AG09309 (cell line): ENCODE data around the gene MYT1.

ENCODE experiments used
- DNase-seq: peaks from one replicate; pipeline ENCODE4 v3.0.0-alpha.2; 2010; ENCODE audit warnings: low read depth
- H3K4me3 ChIP-seq: 2 replicates; pipeline ENCODE4 v1.5.1; 2011; ENCODE audit warnings: mild to moderate bottlenecking, low read depth, low read length, moderate library complexity; ENCODE audit not compliant: control insufficient read depth
- TF ChIP-seq, protein P1 (sequence below): IDR thresholded peaks from 2 replicates; pipeline ENCODE4 v1.5.1; 2011; ENCODE audit warnings: mild to moderate bottlenecking, low read depth, low read length, inconsistent platforms; ENCODE audit not compliant: insufficient read depth, control insufficient read depth; ENCODE audit errors: missing control alignments

The MYT1 gene

DNA sequence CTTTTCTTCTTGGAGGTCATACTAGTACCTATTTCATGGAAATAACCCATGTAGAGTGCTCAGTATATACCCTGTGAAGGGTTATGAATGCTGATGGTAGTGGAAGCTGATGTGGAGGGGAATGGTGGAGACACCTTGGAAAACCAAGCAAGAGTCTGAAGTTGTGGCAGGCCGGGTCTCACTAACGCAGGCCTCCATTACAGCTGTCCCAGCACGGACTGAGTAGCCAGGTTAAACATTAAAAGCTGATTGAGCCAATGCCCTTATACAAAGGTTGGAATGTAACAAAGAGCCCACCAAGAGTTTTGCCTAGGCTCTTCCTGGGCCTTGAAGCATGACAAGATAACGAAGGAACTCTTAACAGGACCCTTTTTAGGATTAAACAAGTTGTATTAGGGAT is 89.2 kb downstream of the MYT1 start:
- no peak for DNase-seq
- TF ChIP-seq, protein P1, sequence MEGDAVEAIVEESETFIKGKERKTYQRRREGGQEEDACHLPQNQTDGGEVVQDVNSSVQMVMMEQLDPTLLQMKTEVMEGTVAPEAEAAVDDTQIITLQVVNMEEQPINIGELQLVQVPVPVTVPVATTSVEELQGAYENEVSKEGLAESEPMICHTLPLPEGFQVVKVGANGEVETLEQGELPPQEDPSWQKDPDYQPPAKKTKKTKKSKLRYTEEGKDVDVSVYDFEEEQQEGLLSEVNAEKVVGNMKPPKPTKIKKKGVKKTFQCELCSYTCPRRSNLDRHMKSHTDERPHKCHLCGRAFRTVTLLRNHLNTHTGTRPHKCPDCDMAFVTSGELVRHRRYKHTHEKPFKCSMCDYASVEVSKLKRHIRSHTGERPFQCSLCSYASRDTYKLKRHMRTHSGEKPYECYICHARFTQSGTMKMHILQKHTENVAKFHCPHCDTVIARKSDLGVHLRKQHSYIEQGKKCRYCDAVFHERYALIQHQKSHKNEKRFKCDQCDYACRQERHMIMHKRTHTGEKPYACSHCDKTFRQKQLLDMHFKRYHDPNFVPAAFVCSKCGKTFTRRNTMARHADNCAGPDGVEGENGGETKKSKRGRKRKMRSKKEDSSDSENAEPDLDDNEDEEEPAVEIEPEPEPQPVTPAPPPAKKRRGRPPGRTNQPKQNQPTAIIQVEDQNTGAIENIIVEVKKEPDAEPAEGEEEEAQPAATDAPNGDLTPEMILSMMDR = no peak

DNA sequence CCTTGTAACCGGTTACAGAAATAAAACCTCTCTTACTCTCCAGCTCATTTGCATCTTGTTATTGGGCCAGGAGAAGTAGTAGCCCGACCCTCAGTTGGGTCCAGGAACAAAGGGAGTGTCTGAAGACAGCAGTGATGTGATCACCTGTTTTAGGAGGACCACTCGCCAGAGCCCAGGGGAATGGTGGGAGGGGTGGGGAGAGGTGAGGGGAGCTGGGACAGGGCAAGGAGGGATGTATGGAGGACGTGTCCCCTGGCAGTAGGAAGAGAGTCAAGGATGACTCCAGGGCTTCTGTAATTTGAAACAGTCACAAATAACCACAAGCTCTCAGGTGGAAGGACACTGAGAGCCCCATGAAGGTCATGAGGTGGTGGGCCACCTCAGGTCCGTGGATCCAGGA is 89.9 kb downstream of the MYT1 start:
- TF ChIP-seq, protein P1 = no peak
- no peak for DNase-seq
- no peak overlapping the region for H3K4me3 ChIP-seq

More for the DNA sequence above, 89.2 kb downstream of the MYT1 start:
- no peak overlapping the region for H3K4me3 ChIP-seq

DNA sequence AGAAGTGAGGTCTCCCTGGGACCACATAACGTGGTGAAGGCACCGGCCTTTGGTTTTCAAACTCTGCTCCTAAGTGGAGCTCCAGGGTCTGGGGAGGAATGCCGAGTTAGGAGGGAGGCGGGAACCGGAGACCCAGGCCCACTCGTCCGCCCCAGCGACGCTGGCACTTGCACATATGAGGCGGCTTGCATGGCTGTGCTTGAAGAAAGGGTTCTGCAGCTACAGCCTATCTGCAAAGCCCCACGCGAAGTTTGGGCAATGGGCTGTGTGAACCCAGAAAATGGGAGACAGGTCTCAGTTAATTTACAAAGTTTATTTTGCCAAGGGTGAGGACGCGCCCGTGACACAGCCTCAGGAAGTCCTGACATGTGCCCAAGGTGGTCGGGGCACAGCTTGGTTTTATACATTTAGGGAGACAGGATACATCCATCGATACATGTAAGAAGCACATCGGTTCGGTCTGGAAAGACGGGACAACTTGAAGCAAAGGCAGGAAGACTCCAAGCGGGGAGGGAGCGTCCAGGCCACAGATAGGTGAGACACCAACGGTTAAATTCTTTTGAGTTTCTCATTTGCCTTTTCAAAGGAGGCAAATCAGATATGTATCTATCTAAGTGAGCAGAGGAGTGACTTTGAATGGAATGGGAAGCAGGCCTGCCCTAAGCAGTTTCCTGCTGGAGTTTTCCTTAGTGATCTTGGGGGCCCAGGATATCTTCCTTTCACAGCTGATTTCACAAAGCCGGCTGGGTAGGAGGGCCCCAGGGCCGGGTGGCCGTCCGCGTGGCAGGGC is 90.5 kb downstream of the MYT1 start:
- H3K4me3 ChIP-seq = peak overlapping the region; percentile 51
- TF ChIP-seq, protein P1 = no peak
- no peak for DNase-seq

DNA sequence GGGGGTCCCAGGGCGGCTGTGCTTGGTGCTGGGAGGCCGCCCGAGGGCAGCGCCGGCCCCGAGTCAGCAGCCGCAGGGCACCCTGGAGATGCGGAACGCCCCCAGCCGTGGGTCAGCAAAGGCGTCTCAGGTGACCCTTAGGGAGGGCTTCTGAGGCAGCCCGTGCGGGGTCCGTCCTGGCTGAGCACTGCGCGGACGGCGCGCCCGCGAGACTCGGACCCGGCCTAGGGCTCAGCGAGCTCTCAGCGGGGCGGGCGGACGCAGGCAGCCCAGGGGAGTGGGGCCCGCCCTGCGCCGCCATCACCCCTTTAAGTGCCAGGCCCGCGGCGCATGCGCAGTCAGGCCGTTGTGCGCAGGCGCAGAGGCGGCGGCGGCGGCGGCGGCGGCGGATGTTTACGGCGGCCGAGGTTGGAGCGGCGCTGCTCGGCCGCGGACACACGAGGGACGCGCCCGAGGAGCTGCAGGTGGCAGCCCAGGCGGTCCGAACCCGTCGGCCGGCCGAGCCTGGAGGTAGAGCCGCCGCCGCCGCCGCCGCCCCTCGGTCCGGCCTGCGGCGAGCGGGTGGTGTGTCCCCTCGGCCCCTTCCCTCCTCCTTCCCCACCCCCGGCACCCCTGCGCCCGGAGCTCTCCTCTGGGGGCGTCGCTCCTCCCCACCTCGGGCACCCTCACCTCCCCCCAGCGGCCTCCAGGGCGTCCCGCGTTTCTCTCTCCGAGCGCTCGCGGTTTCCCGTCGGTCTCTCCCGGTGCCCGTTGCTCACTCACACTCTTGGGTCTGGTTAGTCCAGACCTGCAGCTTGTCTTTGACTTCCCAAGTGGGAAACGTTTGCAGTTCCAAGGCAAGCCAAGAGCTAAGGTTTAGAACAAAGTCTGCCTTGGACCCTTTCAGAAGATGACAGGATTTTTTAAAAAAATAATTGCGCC is 91.4 kb downstream of the MYT1 start, which contains the start of gene PCMTD2:
Gene PCMTD2 (plus strand): TSS at position 388 of the 921 bp plus-strand sequence. CDS start 4,218 bp downstream, outside the sequence.
- H3K4me3 ChIP-seq = peak within 1 kb of the TSS; percentile 77
- TF ChIP-seq, protein P1 = peak; percentile 9
- no peak for DNase-seq

DNA sequence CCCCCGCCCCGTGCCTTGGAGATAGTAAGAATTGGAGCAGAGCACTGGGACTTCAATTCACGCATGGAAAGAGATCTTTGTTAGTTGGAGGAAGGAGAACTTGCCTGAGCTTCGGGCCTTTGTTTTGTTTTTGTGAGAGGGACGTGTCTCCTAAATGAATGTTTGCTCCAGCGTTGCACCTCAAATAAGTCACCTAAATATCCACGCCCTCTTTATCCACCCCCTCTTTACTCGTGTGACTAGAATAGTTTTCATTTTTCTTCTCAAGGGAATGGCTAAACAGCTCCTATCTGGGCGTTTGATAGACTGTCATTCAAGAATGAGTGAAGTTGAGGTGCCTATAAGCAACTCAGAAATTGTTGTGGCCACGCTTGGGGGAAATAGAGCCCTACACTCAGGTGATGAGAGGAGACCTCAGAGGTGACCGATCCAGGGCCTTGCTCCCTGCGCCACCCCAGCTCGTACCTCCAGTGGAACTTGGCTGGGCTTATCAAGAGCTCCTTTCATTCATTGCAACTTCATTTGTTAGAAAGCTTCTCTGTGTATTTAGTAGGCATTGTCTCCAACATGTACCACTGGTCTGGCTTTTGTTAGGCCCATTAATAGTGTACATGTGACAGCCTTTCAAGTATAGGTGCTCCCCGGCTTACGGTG is 92.2 kb downstream of the MYT1 start:
- H3K4me3 ChIP-seq = peak overlapping the region; percentile 77
- TF ChIP-seq, protein P1 = no peak
- DNase-seq = no peak

DNA sequence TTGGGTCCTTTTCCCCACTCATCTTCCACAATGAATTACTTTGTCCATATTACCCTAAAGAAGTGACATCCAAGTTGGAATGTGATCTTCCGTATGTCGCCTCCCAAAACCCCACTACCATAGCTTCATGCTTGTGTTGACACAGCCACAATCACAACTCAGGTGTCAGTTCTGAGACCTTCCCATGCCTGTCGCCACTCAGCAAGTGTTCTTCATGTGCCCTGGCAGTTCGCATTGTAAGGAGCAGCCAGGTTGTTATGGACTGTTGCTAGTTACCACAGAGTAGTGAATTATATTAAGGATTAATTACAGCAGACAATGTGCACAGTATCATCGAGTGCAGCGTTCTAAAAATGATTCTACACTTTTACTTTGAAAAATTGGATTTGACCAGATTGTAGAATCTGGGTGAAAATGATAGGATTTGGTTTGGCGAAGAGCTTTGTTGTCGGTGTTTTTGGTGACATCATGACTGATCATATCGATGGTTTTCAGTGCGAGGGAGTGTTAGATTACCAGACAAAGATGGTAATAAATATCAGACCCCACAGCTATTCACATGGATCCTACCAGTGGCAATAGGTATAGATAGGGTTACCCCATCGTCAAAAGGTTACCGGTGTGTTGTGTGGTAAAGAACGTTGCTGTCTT is 93.0 kb downstream of the MYT1 start:
- DNase-seq = no peak
- no peak overlapping the region for H3K4me3 ChIP-seq
- TF ChIP-seq, protein P1 = no peak
